Spleen (tissue), 11 donors: Measurements from ENCODE around the gene CMIP. TPM values are rescaled to one million over a fixed set of nuclear protein-coding genes. Genes with fewer than 3 reads are reported as not detected.
A peak's percentile ranks its signal among the peaks of the same experiment; 100 is the strongest.

Source experiments
- DNase-seq: peaks from one replicate; pipeline ENCODE4 v3.0.0-alpha.2; 2020
- H3K27ac ChIP-seq, 8 donors: fragments of 200-600 bp; sonication (generic) in 7 of 8; 1 replicate in 4 of 8; 2 replicates in 4 of 8; pipeline versions ENCODE4 v1.5.0 to v1.8.0; 2016 to 2021; ENCODE audit warnings: inconsistent platforms in 4 of 8, mild to moderate bottlenecking in 4 of 8, moderate library complexity in 1 of 8
- H3K27me3 ChIP-seq, 7 donors: fragments of 200-600 bp; sonication (generic) in 6 of 7; replicated peaks in 1 of 7; 1 replicate in 4 of 7; 2 replicates in 3 of 7; pipeline versions ENCODE4 v1.5.0 to v1.8.0; 2016 to 2021; ENCODE audit warnings: inconsistent platforms in 3 of 7, mild to moderate bottlenecking in 1 of 7
- H3K36me3 ChIP-seq, 6 donors: fragments of 200-600 bp; sonication (generic) in 5 of 6; 1 replicate in 4 of 6; 2 replicates in 2 of 6; pipeline versions ENCODE4 v1.5.0 to v1.8.0; 2016 to 2021; ENCODE audit warnings: inconsistent platforms in 2 of 6
- H3K4me1 ChIP-seq, 6 donors: fragments of 200-600 bp; sonication (generic) in 5 of 6; 1 replicate in 3 of 6; 2 replicates in 3 of 6; pipeline versions ENCODE4 v1.5.0 to v1.8.0; 2016 to 2021; ENCODE audit warnings: inconsistent platforms in 3 of 6
- H3K4me3 ChIP-seq, 8 donors: fragments of 200-600 bp; sonication (generic) in 7 of 8; 1 replicate in 4 of 8; 2 replicates in 4 of 8; pipeline versions ENCODE4 v1.5.0 to v1.8.0; 2016 to 2021; ENCODE audit warnings: inconsistent platforms in 4 of 8, mild to moderate bottlenecking in 4 of 8, moderate library complexity in 2 of 8
- H3K9me3 ChIP-seq, 8 donors: fragments of 200-600 bp; sonication (generic) in 7 of 8; 1 replicate in 4 of 8; 2 replicates in 4 of 8; pipeline versions ENCODE4 v1.5.0 to v1.8.0; 2016 to 2021; ENCODE audit warnings: inconsistent platforms in 4 of 8
- POLR2A ChIP-seq, 3 donors: fragments of 450-650 bp; IDR thresholded peaks; one replicate each; pipeline ENCODE4 v1.5.1; 2017; ENCODE audit warnings: antibody characterized with exemption in 3 of 3, mild to moderate bottlenecking in 1 of 3
- POLR2AphosphoS5 ChIP-seq, 3 donors: sonication (generic); formaldehyde crosslinking; IDR thresholded peaks; one replicate each; pipeline ENCODE4 v1.5.1; 2017; ENCODE audit warnings: antibody characterized with exemption in 3 of 3
- WGBS, 5 donors: extraction: QIAGEN DNeasy Blood & Tissue Kit in 3 of 5; methylation state at CpG; one replicate each; pipeline versions ENCODE4 v1.1.5 to v1.1.7; 2013 to 2018; 5-methylcytosine and 5-hydroxymethylcytosine counted together
- intact Hi-C: fragments of 100-400 bp; cut with DNase I; formaldehyde crosslinking; loops from one replicate; pipeline ENCODE4 v1.15.0; 2023; ENCODE audit warnings: low total_unique reads
- polyA plus RNA-seq, 3 donors: library from polyadenylated mRNA; stranded (reverse); fragments of 200-250 nt; gene quantifications; one replicate each; pipeline ENCODE4 v1.2.1, GENCODE V29; 2013
- total RNA-seq, 7 donors: library from RNA; depleted of rRNA in 3 of 7; stranded (reverse); fragments of >200 nt in 3 of 7; fragmentation: NEBNext Ultra II Directional in 4 of 7; extraction: Animal tissue kit (Norgen Biotek cat#: 25700) in 4 of 7; gene quantifications; one replicate each; pipeline versions ENCODE4 v1.1.0 to v1.2.1, GENCODE V29; 2016 to 2021
- TF ChIP-seq, protein P1 (sequence below), 11 experiments: fragments of 200-600 bp in 7 of 11; fragments of 450-650 bp in 4 of 11; sonication (generic) in 4 of 11; IDR thresholded peaks in 8 of 11; conservative IDR thresholded peaks in 3 of 11; 1 replicate in 7 of 11; 2 replicates in 4 of 11; pipeline versions ENCODE4 v1.4.0 to v1.8.0; 2016 to 2021; ENCODE audit warnings: antibody characterized with exemption in 11 of 11, inconsistent platforms in 4 of 11, mild to moderate bottlenecking in 1 of 11
- donor health status: healthy with polysubstance abuse.
- donor health status: DM: no; HTN: no; CAD: no; lungs with moderate emphysema.
- donor health status: DM: no; HTN: no; CAD: no.
- donor health status: Bipolar disorder and iron deficiency.
- donor health status: healthy.
- donor health status: DM: no; HTN: no; CAD: no.
- donor health status: DM: yes; HTN: yes; CAD: no.

Gene CMIP
- total and polyA plus RNA-seq, 10 donors: 6.0 to 107 (median 63.6) TPM

GRCh38 chr16:81466356-81466980, 21.9 kb downstream of the CMIP start:
- WGBS, 5 donors: 62 to 87% (median 71%) methylated on average over 7 of the region's 7 CpGs
- no peak for DNase-seq
- intact Hi-C loops: loop anchor here (10.0 kb wide), 1 partner anchor 48 kb away; no protein-coding TSS in a partner anchor
- Histone ChIP-seq H3K9me3 (no peaks in the 10 kb centered on the region), H3K4me1 (peaks cover 32 to 100% (median 92%) of the 10 kb centered on the region in 6 donors), H3K27ac (peak overlapping the region in 5 of 8 donors; percentile 31 to 95 (median 61)), H3K27me3 (no peaks in the 10 kb centered on the region), H3K4me3 (no peak overlapping the region), H3K36me3 (peaks cover 0 to 15% (median 0%) of the 10 kb centered on the region in 6 donors)
- TF ChIP-seq, protein P1, sequence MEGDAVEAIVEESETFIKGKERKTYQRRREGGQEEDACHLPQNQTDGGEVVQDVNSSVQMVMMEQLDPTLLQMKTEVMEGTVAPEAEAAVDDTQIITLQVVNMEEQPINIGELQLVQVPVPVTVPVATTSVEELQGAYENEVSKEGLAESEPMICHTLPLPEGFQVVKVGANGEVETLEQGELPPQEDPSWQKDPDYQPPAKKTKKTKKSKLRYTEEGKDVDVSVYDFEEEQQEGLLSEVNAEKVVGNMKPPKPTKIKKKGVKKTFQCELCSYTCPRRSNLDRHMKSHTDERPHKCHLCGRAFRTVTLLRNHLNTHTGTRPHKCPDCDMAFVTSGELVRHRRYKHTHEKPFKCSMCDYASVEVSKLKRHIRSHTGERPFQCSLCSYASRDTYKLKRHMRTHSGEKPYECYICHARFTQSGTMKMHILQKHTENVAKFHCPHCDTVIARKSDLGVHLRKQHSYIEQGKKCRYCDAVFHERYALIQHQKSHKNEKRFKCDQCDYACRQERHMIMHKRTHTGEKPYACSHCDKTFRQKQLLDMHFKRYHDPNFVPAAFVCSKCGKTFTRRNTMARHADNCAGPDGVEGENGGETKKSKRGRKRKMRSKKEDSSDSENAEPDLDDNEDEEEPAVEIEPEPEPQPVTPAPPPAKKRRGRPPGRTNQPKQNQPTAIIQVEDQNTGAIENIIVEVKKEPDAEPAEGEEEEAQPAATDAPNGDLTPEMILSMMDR (IDR thresholded peaks at IDR 0.05 in 8 of 11, conservative IDR thresholded peaks at IDR 0.05 in 3 of 11): no peak

- peaks cover 0 to 21% (median 0%) of the 10 kb centered on the region in 6 donors for H3K36me3 ChIP-seq
- no peak overlapping the region for H3K4me3 ChIP-seq
- peak; percentile 51 for DNase-seq
- 91 to 97% (median 95%) methylated on average over 11 of the region's 11 CpGs for WGBS, 5 donors
- H3K4me1 ChIP-seq: peaks cover 36 to 100% (median 92%) of the 10 kb centered on the region in 6 donors
- H3K9me3 ChIP-seq: no peaks in the 10 kb centered on the region
- no peaks in the 10 kb centered on the region for H3K27me3 ChIP-seq
- intact Hi-C loops: loop anchor here (10.0 kb wide), 1 partner anchor 48 kb away; no protein-coding TSS in a partner anchor
- H3K27ac ChIP-seq: peak overlapping the region in 3 of 8 donors; percentile 61 to 95 (median 78)
- TF ChIP-seq, protein P1 (IDR thresholded peaks at IDR 0.05 in 8 of 11, conservative IDR thresholded peaks at IDR 0.05 in 3 of 11): no peak
- no peak for TF ChIP-seq POLR2AphosphoS5 (IDR thresholded peaks at IDR 0.05)
- no peak for TF ChIP-seq POLR2A (IDR thresholded peaks at IDR 0.05)
These were observed 22.5 kb downstream of the CMIP start for GRCh38 chr16:81467072-81467471.

- no peak for DNase-seq
- Histone ChIP-seq H3K36me3 (peaks cover 0 to 25% (median 0%) of the 10 kb centered on the region in 6 donors), H3K4me3 (no peak overlapping the region), H3K4me1 (peaks cover 38 to 100% (median 92%) of the 10 kb centered on the region in 6 donors), H3K27ac (peak overlapping the region in 4 of 8 donors; percentile 27 to 95 (median 92)), H3K27me3 (no peaks in the 10 kb centered on the region), H3K9me3 (no peaks in the 10 kb centered on the region)
- TF ChIP-seq POLR2AphosphoS5 (IDR thresholded peaks at IDR 0.05) (no peak), POLR2A (IDR thresholded peaks at IDR 0.05) (no peak)
- TF ChIP-seq, protein P1 (IDR thresholded peaks at IDR 0.05 in 8 of 11, conservative IDR thresholded peaks at IDR 0.05 in 3 of 11): no peak
- WGBS, 5 donors: 87 to 95% (median 90%) methylated on average over 8 of the region's 8 CpGs
- intact Hi-C loops: loop anchor here (10.0 kb wide), 1 partner anchor 47 kb away; no protein-coding TSS in a partner anchor
These were observed 23.2 kb downstream of the CMIP start for GRCh38 chr16:81467815-81468214.

DNA sequence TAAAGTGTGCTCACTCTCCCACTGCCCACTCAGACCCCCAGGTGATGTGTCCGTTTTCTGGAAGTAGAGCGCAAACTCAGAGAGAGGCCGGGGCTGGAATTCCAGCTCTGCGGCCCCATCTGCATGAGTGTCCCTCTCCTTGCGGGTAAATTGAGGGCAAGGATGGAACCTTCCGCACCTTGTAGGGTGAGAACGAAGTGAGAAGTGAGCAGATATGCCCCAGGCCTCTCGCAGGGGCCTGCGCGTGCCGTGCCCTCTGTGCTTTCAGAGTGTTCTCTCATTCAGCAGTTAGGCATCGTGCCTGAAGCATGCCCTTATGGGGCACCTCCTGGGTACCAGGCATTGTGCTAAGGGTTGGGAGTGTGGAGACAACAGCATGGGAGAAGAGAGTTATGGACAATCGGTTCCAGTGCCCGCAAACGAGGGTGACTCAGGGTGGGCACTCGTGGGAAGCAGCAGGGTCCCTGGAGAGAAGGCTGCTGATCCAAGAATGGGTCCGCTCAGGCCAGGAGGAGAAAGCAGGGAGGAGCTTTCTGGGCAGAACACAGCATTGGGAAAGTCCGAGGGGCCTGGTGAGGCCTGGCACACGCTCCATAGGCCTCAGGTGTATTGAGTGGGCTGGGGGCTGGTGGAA, 23.8 kb downstream of the CMIP start:
- Histone ChIP-seq H3K9me3 (no peaks in the 10 kb centered on the region), H3K27me3 (no peaks in the 10 kb centered on the region), H3K36me3 (peaks cover 0 to 19% (median 0%) of the 10 kb centered on the region in 6 donors), H3K4me1 (peaks cover 39 to 100% (median 94%) of the 10 kb centered on the region in 6 donors), H3K27ac (peak overlapping the region; percentile 7 to 95 (median 88)), H3K4me3 (peak overlapping the region in 1 of 8 donors; percentile 56)
- intact Hi-C loops: loop anchor here (10.0 kb wide), 1 partner anchor 46 kb away; no protein-coding TSS in a partner anchor
- WGBS, 5 donors: 93 to 97% (median 96%) methylated on average over 19 of the region's 19 CpGs
- TF ChIP-seq POLR2AphosphoS5 (IDR thresholded peaks at IDR 0.05): no peak
- DNase-seq: peak; percentile 71
